Gastroesophageal sphincter (tissue), 3 donors: ENCODE measurements around the gene CALHM1.
"Not testable (repeated sequence)": the region's sequence is repeated elsewhere in the genome, so short reads cannot be mapped to it uniquely, and the experiment has no call there.

Experiments used
- POLR2AphosphoS5 ChIP-seq: sonication (generic); formaldehyde crosslinking; IDR thresholded peaks from one replicate; pipeline ENCODE4 v1.6.1; 2017; ENCODE audit warnings: antibody characterized with exemption
- TF ChIP-seq, protein P1 (sequence below), 4 experiments: fragments of 200-600 bp in 2 of 4; fragments of 450-650 bp in 2 of 4; sonication (generic) in 1 of 4; IDR thresholded peaks; one replicate each; pipeline ENCODE4 v1.5.1; 2017 to 2019; ENCODE audit warnings: antibody characterized with exemption in 4 of 4, mild to moderate bottlenecking in 2 of 4, moderate library complexity in 2 of 4

DNA sequence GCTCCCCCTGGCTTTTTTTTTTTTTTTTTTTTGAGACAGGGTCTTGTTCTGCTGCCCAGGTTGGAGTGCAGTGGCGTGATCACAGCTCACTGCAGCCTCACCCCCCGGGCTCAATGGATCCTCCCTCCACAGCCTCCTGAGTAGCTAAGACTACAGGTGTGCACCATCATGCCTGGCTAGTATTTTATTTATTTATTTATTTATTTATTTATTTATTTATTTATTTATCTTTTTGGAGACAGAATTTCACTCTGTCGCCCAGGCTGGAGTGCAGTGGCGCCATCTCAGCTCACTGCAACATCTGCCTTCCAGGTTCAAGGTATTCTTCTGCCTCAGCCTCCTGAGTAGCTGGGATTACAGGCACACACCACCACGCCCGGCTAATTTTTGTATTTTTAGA, 45.1 kb upstream of the CALHM1 start:
- TF ChIP-seq POLR2AphosphoS5: not testable (repeated sequence)
- TF ChIP-seq, protein P1, sequence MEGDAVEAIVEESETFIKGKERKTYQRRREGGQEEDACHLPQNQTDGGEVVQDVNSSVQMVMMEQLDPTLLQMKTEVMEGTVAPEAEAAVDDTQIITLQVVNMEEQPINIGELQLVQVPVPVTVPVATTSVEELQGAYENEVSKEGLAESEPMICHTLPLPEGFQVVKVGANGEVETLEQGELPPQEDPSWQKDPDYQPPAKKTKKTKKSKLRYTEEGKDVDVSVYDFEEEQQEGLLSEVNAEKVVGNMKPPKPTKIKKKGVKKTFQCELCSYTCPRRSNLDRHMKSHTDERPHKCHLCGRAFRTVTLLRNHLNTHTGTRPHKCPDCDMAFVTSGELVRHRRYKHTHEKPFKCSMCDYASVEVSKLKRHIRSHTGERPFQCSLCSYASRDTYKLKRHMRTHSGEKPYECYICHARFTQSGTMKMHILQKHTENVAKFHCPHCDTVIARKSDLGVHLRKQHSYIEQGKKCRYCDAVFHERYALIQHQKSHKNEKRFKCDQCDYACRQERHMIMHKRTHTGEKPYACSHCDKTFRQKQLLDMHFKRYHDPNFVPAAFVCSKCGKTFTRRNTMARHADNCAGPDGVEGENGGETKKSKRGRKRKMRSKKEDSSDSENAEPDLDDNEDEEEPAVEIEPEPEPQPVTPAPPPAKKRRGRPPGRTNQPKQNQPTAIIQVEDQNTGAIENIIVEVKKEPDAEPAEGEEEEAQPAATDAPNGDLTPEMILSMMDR (IDR thresholded peaks at IDR 0.05): not testable (repeated sequence)
